Naive thymus-derived CD4-positive, alpha-beta T cell (primary cell): ENCODE data around the gene ASZ1. TPM values are rescaled to one million over a fixed set of nuclear protein-coding genes. Genes with fewer than 3 reads are reported as not detected.

ENCODE experiments used
- ATAC-seq: fragments of 150-1000 bp; cut with Tn5 transposase; 2 replicates; pipeline ENCODE4 v1.10.0; 2021; ENCODE audit warnings: mild to moderate bottlenecking, moderate library complexity
- CTCF ChIA-PET: fragments of 350-600 bp; sonication (Branson Sonifier 250); formaldehyde crosslinking; loops from one replicate; lab custom pipeline; 2021; ENCODE audit warnings: antibody characterized with exemption; lab: Charles Lee
- POLR2A ChIA-PET: fragments of 350-600 bp; sonication (Branson Sonifier 250); formaldehyde crosslinking; loops from one replicate; lab custom pipeline; 2021; ENCODE audit warnings: antibody characterized with exemption, inconsistent platforms; lab: Charles Lee
- DNase-seq, 9 donors: peaks; one replicate each; pipeline versions ENCODE4 v3.0.0 to v3.0.0-alpha.2; 2020 to 2022; ENCODE audit warnings: mixed read lengths in 1 of 9
- H3K27ac ChIP-seq: one replicate; pipeline ENCODE4 v1.7.0; 2013; ENCODE audit warnings: mild to moderate bottlenecking, low read depth, low read length, moderate library complexity
- H3K27me3 ChIP-seq, 2 donors: one replicate each; pipeline ENCODE4 v1.7.0; 2013; ENCODE audit warnings: low read length in 2 of 2, mild to moderate bottlenecking in 2 of 2, moderate library complexity in 2 of 2; ENCODE audit not compliant: control insufficient read depth in 2 of 2, insufficient read depth in 2 of 2
- H3K36me3 ChIP-seq, 3 experiments: 1 replicate in 2 of 3; 2 replicates in 1 of 3; pipeline ENCODE4 v1.7.0; 2013; ENCODE audit warnings: low read length in 3 of 3, mild to moderate bottlenecking in 3 of 3, moderate library complexity in 1 of 3; ENCODE audit not compliant: insufficient read depth in 3 of 3, control insufficient read depth in 2 of 3
- H3K4me1 ChIP-seq, 2 donors: one replicate each; pipeline ENCODE4 v1.7.0; 2013; ENCODE audit warnings: low read length in 2 of 2, mild to moderate bottlenecking in 2 of 2, moderate library complexity in 1 of 2; ENCODE audit not compliant: control insufficient read depth in 2 of 2, insufficient read depth in 2 of 2
- H3K4me3 ChIP-seq: 2 replicates; pipeline ENCODE4 v1.7.0; 2013; ENCODE audit warnings: mild to moderate bottlenecking, low read length
- H3K9me3 ChIP-seq, 3 experiments: 1 replicate in 2 of 3; 2 replicates in 1 of 3; pipeline ENCODE4 v1.7.0; 2013; ENCODE audit warnings: low read length in 3 of 3; ENCODE audit not compliant: control insufficient read depth in 2 of 3
- H3K27ac Mint-ChIP-seq, 9 donors: one replicate each; pipeline ENCODE4 v1.8.0; 2020 to 2022; ENCODE audit warnings: mixed read lengths in 9 of 9, mild to moderate bottlenecking in 8 of 9, moderate library complexity in 5 of 9, inconsistent platforms in 2 of 9
- H3K27me3 Mint-ChIP-seq, 5 donors: one replicate each; pipeline ENCODE4 v1.8.0; 2021 to 2022; ENCODE audit warnings: mixed read lengths in 5 of 5, mild to moderate bottlenecking in 1 of 5
- H3K36me3 Mint-ChIP-seq, 5 donors: one replicate each; pipeline ENCODE4 v1.8.0; 2020 to 2022; ENCODE audit warnings: mixed read lengths in 5 of 5, mild to moderate bottlenecking in 3 of 5, inconsistent platforms in 1 of 5
- H3K4me1 Mint-ChIP-seq, 7 donors: one replicate each; pipeline ENCODE4 v1.8.0; 2020 to 2022; ENCODE audit warnings: mixed read lengths in 7 of 7, mild to moderate bottlenecking in 3 of 7, inconsistent platforms in 1 of 7
- H3K4me3 Mint-ChIP-seq, 10 donors: one replicate each; pipeline ENCODE4 v1.8.0; 2020 to 2022; ENCODE audit warnings: mild to moderate bottlenecking in 10 of 10, mixed read lengths in 10 of 10, moderate library complexity in 6 of 10, inconsistent platforms in 2 of 10
- H3K9me3 Mint-ChIP-seq, 11 donors: one replicate each; pipeline ENCODE4 v1.8.0; 2020 to 2022; ENCODE audit warnings: mixed read lengths in 11 of 11, mild to moderate bottlenecking in 4 of 11, inconsistent platforms in 1 of 11, moderate library complexity in 1 of 11
- intact Hi-C, 2 donors: fragments of 100-400 bp; cut with micrococcal nuclease; formaldehyde crosslinking; loops; one replicate each; pipeline ENCODE4 v1.15.1; 2023
- polyA plus RNA-seq, 2 donors: library from polyadenylated mRNA; unstranded; fragments of 300-500 nt; fragmentation: Illumina TruSeq; gene quantifications; one replicate each; pipeline ENCODE4 v1.2.3, GENCODE V29; 2021
- total RNA-seq, 6 experiments: library from RNA in 5 of 6; stranded (reverse) in 5 of 6; gene quantifications; 1 replicate in 5 of 6; 2 replicates in 1 of 6; pipeline ENCODE4 v1.2.3 and lab custom pipeline; 2021 to 2026

Gene ASZ1
- total and polyA plus RNA-seq, 7 experiments from 2014 or later, result not detected

DNA sequence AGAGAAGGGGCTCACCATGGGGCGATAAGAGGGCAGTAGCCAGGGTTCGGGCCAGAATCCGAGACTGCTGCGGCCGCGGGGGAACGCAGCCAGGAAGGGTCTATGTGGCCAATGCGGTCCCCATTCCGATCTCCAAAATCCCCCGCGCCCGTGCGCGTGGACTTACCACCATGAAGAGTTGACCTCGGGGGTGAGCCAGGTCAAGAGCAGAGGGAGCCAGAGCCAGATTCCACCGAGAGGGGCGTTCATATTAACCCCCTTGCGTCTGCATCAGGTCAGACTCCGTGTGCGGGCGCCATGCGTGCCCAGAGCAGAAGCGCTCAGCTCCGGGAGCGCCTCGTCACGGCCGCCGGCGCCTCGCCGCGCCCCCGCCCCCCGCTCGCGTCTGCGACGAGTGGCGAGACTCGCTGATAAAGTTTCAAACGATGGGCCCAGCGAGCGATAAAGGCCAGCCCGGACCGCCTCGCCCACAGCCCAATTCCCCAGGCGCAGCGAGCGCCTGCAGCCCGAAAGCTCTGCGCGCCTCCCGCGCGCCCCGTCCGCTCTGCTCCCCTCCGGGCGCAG, 104.5 kb downstream of the ASZ1 start, which contains the start of gene WNT2:
Gene WNT2 (minus strand): TSS at position 318 of the 564 bp plus-strand sequence. CDS start 69 bp downstream, at position 249.
- Mint-ChIP-seq H3K4me1 (peaks cover 0 to 4% (median 0%) of the 10 kb centered on the region in 7 donors), H3K27me3 (peaks cover 58 to 67% (median 65%) of the 10 kb centered on the region in 5 donors), H3K36me3 (peaks cover 0 to 15% (median 0%) of the 10 kb centered on the region in 5 donors), H3K27ac (no peak within 1 kb of the TSS), H3K9me3 (peaks cover 0 to 20% (median 4%) of the 10 kb centered on the region in 11 donors), H3K4me3 (peak within 1 kb of the TSS in 2 of 10 donors; percentile 25 to 51)
- ChIA-PET POLR2A (no interaction called here), CTCF (no interaction called here)
- Histone ChIP-seq H3K9me3 (no peaks in the 10 kb centered on the region), H3K4me1 (no peaks in the 10 kb centered on the region), H3K27me3 (peaks cover 0 to 3% of the 10 kb centered on the region in 2 donors), H3K36me3 (no peaks in the 10 kb centered on the region), H3K27ac (no peak within 1 kb of the TSS), H3K4me3 (no peak within 1 kb of the TSS)
- ATAC-seq, result no peak
- DNase-seq, result no peak
- intact Hi-C loops, result no loop called here

DNA sequence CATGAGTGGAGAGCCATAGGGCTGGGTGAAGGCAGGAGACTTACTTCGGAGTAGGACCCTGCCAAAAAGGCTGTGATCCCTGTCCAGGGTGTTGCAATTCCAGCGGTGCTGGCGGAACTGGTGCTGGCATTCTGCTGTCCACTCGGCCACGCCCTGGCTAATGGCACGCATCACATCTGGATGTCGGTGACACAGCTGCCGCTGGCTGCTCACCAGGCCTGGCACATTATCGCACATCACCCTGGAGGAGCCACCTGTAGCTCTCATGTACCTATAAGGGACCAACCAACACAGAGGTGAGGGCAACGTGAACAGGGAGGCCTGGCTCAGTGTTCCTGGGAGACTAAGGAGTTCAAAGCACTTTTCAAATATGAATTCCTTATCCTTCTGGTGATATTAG, 106.8 kb downstream of the ASZ1 start:
- Mint-ChIP-seq H3K9me3 (peaks cover 0 to 9% (median 3%) of the 10 kb centered on the region in 11 donors), H3K4me3 (no peak overlapping the region), H3K27me3 (peaks cover 52 to 59% (median 54%) of the 10 kb centered on the region in 5 donors), H3K27ac (no peak overlapping the region), H3K4me1 (peaks cover 0 to 4% (median 0%) of the 10 kb centered on the region in 7 donors), H3K36me3 (peaks cover 0 to 15% (median 0%) of the 10 kb centered on the region in 5 donors)
- H3K36me3 ChIP-seq, result no peaks in the 10 kb centered on the region
- POLR2A ChIA-PET, result no interaction called here
- DNase-seq (no peak), ATAC-seq (no peak)
- H3K27me3 ChIP-seq, result peaks cover 0 to 3% of the 10 kb centered on the region in 2 donors
- H3K27ac ChIP-seq, result no peak overlapping the region
- no peak overlapping the region for H3K4me3 ChIP-seq
- intact Hi-C loops, result no loop called here
- H3K4me1 ChIP-seq, result no peaks in the 10 kb centered on the region
- CTCF ChIA-PET, result no interaction called here
- no peaks in the 10 kb centered on the region for H3K9me3 ChIP-seq

DNA sequence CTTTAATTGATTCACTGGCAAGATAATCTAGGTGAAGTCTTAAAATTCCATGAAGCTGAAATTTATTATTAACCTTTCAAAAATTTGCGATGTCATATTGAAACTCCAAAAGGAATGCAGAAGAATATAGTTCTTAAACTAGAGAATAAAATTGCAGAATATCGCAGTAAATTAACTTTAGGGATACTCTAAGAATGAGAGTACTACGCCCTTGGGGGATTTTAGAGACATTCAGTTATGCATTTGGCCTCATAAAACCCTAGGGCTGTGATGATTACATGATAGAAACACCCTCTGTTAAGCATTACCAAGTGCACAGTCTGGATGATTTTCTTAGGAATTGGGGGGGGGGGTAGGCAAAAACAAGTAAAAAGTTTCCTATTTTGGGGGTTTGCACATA, 108.1 kb downstream of the ASZ1 start:
- Histone ChIP-seq H3K36me3 (no peaks in the 10 kb centered on the region), H3K27ac (no peak overlapping the region), H3K9me3 (no peaks in the 10 kb centered on the region), H3K27me3 (no peaks in the 10 kb centered on the region), H3K4me3 (no peak overlapping the region), H3K4me1 (no peaks in the 10 kb centered on the region)
- Mint-ChIP-seq H3K36me3 (peaks cover 0 to 15% (median 0%) of the 10 kb centered on the region in 5 donors), H3K4me1 (peaks cover 0 to 4% (median 0%) of the 10 kb centered on the region in 7 donors), H3K27ac (no peak overlapping the region), H3K27me3 (peaks cover 43 to 51% (median 45%) of the 10 kb centered on the region in 5 donors), H3K9me3 (peaks cover 0 to 10% (median 0%) of the 10 kb centered on the region in 11 donors), H3K4me3 (no peak overlapping the region)
- no peak for ATAC-seq
- POLR2A ChIA-PET, result no interaction called here
- CTCF ChIA-PET, result no interaction called here
- intact Hi-C loops, result no loop called here
- DNase-seq, result no peak

DNA sequence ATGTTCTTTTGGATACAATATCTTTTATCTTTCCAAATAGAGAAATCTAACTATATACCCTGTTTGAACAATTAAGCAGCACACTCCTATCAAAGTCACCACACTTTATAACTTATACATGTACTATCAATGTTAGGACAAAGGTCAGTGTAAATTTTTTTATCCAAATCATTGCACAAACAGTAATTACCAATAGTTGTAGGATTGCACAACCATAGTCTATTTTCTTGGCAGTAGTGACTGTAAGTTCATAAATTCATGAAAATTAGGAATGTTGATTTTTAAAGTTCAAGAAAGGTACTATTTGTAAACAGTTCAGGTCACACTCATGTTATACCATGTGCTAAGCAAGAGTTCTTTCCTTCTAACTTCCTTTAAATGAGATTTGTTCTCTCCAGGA, 113.7 kb downstream of the ASZ1 start:
- no peaks in the 10 kb centered on the region for H3K4me1 ChIP-seq
- H3K27ac Mint-ChIP-seq, result no peak overlapping the region
- no peak overlapping the region for H3K4me3 ChIP-seq
- no peak overlapping the region for H3K4me3 Mint-ChIP-seq
- H3K4me1 Mint-ChIP-seq, result no peaks in the 10 kb centered on the region
- intact Hi-C loops, result no loop called here
- no peak for ATAC-seq
- ChIA-PET POLR2A (no interaction called here), CTCF (no interaction called here)
- H3K9me3 Mint-ChIP-seq, result peaks cover 0 to 7% (median 0%) of the 10 kb centered on the region in 11 donors
- H3K27me3 ChIP-seq, result no peaks in the 10 kb centered on the region
- H3K36me3 Mint-ChIP-seq, result peaks cover 0 to 3% (median 0%) of the 10 kb centered on the region in 5 donors
- DNase-seq, result no peak
- H3K36me3 ChIP-seq, result no peaks in the 10 kb centered on the region
- no peak overlapping the region for H3K27ac ChIP-seq
- H3K9me3 ChIP-seq, result no peaks in the 10 kb centered on the region
- peaks cover 10 to 23% (median 15%) of the 10 kb centered on the region in 5 donors for H3K27me3 Mint-ChIP-seq

Other genes starting within 250 kb of the ASZ1 start
- gene WNT2, start 104.4 kb downstream of the ASZ1 start, total RNA-seq, result not detected
- not detected for gene WNT2, start 104.4 kb downstream of the ASZ1 start, polyA plus RNA-seq
- not detected for gene CFTR, start 52.5 kb upstream of the ASZ1 start, total RNA-seq
- not detected for gene CFTR, start 52.5 kb upstream of the ASZ1 start, polyA plus RNA-seq